ENCODE measurements around the gene TBCEL.

GRCh38 chr11:121035780-121036179 is 11.9 kb downstream of the TBCEL start:
- no peak for TF ChIP-seq CTCF (IDR thresholded peaks at IDR 0.05; ENCODE audit: insufficient read depth, low read length, poor library complexity, severe bottlenecking)
- TF ChIP-seq EZH2phosphoT487 (conservative IDR thresholded peaks at IDR 0.05; ENCODE audit: low read length), result no peak

Data from SU-DHL-6 (cell line).